Tibial nerve (tissue), 4 donors: Measurements from ENCODE around the gene PTPRA.

ENCODE experiments used
- CTCF ChIP-seq, 5 experiments: fragments of 200-600 bp in 3 of 5; fragments of 450-650 bp in 2 of 5; sonication (generic) in 3 of 5; IDR thresholded peaks; one replicate each; pipeline ENCODE4 v1.5.1; 2016 to 2019; ENCODE audit warnings: antibody characterized with exemption in 5 of 5, mild to moderate bottlenecking in 3 of 5, moderate library complexity in 2 of 5
- EP300 ChIP-seq, 2 donors: sonication (generic); formaldehyde crosslinking; IDR thresholded peaks; one replicate each; pipeline ENCODE4 v1.6.1; 2017; ENCODE audit warnings: antibody characterized with exemption in 2 of 2, mild to moderate bottlenecking in 1 of 2
- POLR2A ChIP-seq, 2 donors: fragments of 450-650 bp; IDR thresholded peaks; one replicate each; pipeline ENCODE4 v1.6.1; 2017; ENCODE audit warnings: antibody characterized with exemption in 2 of 2, mild to moderate bottlenecking in 2 of 2, moderate library complexity in 2 of 2

- TF ChIP-seq CTCF (IDR thresholded peaks at IDR 0.05) = no peak
- TF ChIP-seq POLR2A (IDR thresholded peaks at IDR 0.05) = no peak
- TF ChIP-seq EP300 (IDR thresholded peaks at IDR 0.05) = no peak
These were observed 198.0 kb downstream of the PTPRA start for GRCh38 chr20:3071266-3071609.
